Stimulated activated CD4-positive, alpha-beta T cell treated with anti-CD3 and anti-CD28 coated beads, Interleukin-2, amount 100 ng/mL, for 24 hours (primary cell): Measurements from ENCODE around the gene ZBTB2.

Experiments used
- DNase-seq, 2 donors: peaks; one replicate each; pipeline ENCODE4 v3.0.0-alpha.2; 2020

The ZBTB2 gene, protein sequence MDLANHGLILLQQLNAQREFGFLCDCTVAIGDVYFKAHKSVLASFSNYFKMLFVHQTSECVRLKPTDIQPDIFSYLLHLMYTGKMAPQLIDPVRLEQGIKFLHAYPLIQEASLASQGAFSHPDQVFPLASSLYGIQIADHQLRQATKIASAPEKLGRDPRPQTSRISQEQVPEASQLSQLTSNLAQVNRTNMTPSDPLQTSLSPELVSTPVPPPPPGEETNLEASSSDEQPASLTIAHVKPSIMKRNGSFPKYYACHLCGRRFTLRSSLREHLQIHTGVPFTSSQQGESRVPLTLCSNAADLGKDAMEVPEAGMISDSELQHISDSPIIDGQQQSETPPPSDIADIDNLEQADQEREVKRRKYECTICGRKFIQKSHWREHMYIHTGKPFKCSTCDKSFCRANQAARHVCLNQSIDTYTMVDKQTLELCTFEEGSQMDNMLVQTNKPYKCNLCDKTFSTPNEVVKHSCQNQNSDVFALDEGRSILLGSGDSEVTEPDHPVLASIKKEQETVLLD

DNA sequence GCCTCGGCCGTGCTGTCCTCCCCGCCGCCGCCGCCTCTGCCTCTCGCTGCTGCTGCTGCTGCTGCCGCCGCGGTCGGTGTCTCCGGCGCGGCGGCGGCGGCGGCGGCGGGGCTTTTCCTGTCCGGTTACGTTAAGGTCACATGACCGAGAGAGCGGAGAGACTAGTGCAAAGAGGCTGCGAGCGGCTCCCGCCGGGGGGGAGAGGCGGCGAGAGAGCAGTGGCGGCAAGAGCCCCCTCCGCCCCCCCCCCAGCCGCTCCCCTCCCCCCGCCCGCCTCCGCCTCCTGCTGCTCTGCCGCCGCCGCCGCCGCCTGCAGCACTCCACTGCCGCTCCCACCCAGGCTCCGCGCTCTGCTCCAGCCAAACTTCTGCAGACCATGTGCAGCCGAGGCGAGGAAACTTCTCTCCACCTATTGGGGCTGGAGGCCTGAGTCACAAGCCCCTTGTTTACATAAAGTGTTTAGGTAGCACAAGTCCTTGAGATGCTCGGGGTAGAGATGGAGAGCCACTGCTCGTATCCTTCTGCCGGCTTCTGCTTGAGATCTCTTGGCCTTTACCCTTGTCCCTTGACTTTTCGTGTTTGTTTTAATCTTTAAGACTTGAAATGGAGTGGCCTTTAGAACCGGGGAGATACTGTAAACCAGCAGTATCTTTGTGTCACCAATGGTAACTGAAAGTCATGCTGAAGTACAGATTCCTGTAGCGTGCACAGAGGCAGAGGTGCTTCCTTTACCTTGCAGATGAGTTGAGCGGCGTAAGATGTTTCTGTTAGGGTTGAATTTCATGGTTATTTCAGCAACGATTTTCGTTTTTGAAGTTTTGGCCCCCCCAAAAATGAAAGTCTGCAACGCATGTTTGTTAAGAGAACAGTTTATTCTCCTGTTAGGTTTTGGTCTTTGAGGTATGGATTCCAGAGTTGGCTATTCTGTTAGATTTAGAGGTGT, at the start of gene ZBTB2:
Gene ZBTB2, minus strand, starts transcription at position 89 of the 943 bp plus-strand sequence. CDS start 17,922 bp downstream, outside the sequence.
- peak; percentile 62 to 71 for DNase-seq

DNA sequence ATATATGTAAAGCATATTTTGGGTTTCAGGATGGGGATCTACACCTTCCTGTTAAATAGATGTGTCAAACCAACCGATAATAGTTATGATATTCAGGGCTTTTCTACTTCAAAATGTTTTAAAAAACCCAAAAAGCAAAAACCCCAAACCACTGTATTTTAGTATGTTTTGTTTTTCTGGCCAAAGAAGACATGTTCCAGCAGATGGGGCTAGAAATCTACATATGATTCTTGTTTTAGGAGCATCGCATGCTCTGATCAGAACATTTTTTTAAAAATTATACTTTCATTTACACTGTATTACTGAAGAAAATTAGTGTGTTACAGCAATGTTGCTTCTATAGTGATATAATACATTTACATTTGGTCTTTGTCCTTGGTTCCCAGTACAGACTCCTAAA, 49.6 kb upstream of the ZBTB2 start:
- no peak for DNase-seq

DNA sequence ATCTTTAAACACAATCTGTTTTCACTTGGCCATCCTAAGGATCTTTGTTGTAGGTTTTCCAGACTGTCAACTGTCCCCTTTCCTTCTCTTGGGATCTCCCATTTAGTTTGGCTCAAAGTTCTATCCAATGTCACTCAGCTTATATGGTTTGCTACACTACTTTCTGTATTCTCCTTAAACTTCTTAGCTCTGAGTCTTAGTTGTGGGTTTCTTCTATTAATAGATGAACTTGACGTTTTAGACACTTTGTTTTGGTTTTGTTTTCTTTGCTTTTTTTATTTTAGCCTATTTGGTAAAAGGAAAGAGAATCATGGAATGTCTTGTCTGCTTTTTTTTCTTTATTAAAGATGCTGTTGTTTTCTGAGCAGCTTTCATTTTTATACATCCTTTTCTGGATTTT, 49.1 kb upstream of the ZBTB2 start:
- no peak for DNase-seq

DNA sequence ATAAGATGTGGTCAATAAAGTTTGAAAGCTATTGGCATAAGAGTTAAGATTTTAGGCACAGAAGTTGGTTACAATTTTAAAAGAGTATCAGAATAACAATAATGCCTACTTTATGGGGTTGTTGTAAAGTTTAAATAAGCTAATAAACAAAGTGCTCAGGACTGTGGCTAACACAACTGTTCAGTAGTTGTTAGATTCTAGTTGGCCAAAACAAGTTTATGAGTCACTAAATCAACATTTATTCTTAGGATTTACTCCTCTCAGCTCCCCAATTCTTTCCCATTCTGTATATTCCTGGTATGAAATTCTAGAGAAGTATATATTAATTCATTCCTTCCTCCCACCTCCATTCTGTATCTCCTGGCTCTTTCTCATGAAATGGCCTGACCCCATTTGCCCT, 46.0 kb upstream of the ZBTB2 start:
- DNase-seq = no peak

DNA sequence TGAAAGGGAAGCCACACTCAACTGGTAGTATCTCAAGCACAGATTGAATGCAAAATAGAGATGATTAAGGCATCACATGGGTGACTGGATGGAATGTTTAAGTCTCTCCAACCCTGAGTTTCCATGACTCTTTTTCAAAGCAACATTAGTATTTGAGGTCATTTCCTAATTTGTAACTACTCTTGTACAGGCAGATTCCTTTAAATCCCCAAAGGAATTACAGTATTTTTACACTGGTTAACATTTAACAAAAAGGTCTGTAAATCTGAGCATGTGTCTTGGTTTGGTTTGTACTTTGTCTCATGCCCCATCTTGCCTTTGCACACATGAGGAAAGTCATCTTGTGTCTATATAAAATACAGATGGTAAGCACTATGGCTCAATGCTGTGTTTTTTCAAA, 45.4 kb upstream of the ZBTB2 start:
- no peak for DNase-seq

DNA sequence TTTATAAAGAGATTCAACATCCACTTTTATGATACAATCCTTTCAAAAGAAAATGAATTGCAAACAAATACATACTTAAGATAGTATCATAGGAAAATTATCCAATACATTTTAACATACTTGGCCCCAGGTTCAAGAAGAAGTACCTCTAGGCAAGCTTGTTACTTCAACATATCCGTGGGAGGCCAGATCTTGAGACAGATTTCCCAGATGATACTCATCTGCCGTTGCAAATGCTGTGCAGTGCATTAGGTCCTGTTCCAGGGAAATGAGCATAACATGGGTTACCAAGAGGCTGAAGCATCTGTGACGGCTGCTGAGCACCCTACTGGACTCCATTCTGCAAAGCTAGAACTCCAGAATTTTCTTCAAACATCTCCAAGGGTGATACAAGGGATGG, 44.9 kb upstream of the ZBTB2 start:
- no peak for DNase-seq

DNA sequence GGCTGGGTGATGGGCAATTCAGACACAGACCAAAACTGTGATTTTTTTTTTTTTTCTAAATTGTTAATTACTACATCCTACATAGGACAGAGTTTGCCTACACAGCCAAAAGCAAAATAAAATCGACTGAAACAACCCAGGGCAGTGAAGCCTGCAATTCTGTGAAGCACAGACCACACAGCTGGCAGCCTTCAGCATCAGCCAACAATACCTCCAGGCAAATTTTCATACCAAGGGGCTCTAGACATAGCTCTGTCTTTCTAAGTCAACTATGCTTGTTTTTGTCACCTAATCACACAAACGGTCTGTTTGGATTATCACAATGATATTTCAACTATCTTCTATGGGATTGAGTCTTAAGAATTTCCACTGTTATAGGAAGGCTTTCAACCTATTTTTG, 43.0 kb upstream of the ZBTB2 start:
- no peak for DNase-seq

DNA sequence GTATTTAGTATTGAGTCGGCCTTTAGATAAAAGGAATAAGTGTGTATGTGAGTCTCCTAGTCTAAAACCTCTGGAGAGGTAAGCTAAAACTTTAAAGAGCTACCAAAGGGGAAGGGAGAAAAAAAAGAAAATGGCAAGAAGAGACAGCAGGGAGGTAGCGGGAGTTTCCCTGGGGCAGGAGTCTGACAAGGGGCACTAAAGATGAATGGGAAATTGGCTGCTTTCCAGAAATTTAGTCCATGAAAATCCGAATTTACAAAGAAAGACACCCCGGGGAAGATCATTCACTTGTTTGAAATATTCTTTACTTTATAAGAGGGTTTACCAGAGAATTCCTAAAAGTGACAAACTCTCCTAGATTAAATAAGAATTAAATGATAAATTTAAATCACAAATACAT, 41.3 kb upstream of the ZBTB2 start:
- DNase-seq = no peak

DNA sequence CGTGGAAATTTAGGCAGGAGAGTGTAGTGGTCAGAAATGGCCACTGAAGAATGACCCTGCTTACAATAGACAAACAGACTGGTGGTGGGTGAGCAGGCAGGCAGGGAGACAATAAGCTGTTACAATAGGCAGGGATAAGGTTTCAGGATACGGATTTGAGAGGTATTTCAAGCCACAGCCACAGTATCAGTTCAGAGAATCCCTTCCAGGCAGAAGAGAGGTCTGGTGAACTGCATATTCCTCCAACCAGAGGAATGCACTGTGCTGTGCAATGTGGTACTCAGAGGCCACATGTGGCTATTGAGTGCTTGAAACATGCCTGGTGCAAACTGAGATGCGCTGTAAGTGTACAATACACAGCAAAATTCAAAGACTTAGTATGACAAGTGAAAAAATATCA, 40.0 kb upstream of the ZBTB2 start:
- DNase-seq = no peak

DNA sequence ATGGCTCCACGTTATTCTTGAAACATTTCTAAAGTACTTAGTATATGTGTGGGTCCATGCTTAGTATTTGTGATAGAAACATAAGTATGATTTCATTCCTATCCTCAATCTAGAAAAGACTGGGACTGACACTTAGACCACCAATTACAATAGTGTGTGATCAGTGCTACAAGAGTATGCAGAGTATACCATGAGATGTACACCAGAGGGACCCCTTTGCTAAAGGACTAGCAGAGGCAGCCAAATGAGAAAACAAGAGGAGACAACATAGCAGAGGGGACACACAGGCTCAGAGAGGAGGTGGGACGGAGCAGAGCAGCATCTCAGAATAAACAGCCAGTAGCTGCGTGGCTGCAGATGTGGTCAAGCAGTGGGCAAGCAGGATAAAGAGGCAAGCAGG, 39.5 kb upstream of the ZBTB2 start:
- DNase-seq = no peak

DNA sequence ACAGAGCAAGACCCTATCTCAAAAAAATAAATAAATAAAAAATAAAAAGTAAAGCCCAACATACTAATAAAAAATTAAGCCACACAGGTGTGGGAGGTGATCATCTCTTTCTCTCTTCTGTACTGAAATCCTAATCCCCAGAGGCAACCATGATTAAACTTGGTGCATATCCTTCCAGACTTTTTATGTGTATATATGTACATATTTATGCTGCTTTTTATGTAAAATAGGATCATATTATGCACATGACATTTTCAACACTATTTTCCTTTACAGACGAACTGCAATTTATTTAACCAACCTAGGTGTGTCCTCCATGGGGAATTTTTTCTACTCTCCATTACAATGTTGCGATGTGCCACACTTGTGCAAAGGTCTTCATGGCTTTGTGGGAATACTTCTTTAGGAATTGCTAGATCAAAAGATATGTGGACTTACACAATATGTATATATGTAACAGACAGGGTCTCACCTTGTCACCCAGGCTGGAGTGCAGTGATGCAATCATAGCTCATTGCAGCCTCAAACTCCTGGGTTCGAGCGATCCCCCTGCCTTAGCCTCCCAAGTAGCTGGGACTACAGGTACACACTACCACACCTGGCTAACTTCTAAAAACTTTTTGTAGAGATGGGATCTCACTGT, 36.9 kb upstream of the ZBTB2 start:
- DNase-seq = no peak

DNA sequence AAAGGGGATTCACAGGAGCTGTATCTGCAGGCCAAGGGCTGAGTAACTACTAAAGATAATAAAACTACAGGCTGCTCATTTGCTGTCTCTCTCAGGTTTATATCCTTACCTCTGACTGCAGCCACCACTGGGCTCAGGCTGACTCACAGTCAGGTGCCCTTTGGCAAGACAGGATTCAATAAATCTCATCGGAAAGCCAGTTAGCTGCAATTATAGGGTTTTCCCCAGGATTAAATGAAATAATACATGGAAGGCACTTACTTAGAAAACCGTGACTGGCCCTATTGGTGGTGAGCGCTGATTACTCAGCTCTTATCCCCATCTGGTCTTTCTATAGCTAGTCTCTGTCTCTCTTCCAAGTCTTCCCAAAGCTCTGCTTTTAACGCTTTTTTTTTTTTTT, 34.2 kb upstream of the ZBTB2 start:
- DNase-seq = no peak

DNA sequence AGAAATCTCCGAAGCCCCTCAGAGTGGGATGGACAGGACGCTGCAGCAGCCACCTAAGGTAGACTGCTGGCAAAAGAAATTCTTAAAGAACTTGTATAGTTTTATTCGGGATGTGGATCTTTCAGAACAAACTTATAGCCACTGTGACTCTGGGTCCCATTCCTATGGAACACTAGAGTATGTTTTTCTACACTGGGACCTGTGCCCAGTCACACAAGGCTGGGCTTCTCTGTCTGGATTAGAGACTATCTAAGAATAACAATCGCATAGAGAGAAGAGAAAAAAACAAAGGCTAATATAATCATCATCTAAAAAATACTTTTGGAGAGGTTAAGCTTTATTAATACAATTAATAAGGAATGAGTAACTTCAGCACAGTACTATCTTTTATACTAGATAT, 31.6 kb upstream of the ZBTB2 start:
- DNase-seq = no peak

DNA sequence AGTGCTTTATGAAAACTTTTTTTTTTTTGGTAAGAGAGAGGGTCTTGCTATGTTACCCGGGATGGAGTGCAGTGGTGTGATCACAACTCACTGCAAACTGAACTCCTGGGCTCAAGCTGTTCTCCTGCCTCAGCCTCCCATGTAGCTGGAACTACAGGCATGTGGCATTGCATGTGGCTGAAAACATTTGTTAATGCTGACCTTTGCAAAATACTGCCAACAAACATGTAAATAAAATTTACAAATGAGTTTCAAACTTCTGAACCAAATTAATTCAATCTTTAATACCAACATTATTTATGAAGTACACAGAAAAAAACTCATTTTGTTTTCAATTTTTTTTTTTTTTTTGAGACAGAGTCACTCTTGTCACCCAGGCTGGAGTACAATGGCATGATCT, 26.1 kb upstream of the ZBTB2 start:
- no peak for DNase-seq

DNA sequence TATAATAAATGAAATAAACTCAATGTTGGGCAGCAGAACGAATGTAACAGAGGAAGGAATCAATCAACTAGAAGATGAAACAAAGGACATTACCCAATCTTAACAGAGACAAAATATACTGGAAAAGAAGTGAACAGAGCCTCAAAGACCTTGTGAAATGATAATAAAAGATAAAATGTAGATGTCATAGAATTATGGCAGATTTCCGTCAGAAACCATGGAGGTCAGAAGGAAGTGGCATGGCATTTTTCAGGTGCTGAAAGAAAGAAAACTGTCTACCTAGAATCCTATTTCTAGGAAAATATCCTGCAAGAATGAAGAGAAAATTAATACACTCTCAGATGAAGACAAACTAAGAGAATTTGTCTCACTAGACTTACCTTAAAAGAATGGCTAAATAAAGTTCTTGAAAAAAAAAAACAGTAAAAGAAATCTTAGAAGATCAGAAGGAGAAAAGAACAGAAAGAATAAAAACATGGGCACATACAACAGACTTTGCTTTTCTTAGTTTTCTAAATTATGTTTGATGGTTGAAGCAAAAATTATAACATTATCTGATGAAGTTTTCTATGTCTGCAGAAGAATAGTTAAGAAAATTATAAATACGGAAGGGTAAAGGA, 23.4 kb upstream of the ZBTB2 start:
- no peak for DNase-seq

DNA sequence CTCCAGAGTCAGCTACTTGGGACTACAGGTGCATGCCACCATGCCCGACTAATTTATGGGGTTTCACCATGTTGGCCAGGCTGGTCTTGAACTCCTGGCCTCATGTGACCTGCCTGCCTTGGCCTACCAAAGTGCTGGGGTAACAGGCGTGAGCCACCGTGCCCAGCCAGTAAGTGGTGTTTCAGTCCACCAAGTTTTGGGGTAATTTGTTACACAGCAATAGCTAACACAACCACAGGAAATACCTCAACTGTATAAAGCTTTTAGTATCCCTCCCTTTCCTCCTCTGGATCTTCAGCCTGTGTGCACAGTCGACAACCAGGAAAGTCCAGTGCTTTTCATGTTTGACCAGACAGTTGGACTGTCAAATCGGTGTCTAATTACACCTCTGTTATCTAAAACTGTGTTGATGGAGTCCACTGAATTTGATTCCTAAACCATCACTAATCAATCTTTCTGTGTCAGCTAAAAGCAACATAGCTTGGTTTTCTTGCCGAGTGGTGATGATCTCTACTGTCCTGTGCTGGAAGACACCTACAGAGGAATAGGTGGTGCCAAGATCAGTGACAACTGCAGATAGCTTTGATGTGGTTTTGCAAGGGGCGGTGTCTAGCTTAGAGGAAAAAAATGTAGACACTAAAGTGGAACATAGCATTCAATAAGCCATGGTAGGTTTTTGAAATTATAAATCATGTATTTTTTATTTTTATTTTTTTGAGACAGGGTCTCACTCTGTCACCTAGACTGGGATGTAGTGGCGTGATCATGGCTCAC, 22.2 kb upstream of the ZBTB2 start:
- DNase-seq = peak in 1 of 2 donors; percentile 42

DNA sequence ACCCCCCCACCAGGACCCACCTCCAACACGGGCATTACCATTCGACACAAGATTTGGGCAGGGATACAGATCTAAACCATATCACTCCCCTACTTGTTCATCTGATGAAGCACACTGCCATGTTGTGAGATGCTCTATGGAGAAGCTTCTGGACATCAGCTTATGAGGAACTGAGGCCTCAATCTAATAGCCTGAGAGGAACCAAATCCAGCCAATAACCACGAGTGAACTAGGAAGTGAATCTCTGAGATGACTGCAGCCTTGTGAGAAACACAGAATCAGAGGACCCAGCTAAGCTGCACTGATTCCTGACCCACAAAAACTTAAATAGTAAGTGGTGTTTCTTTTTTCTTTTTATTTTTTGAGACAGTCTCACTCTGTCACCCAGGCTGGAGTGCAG, 21.6 kb upstream of the ZBTB2 start:
- DNase-seq = no peak

DNA sequence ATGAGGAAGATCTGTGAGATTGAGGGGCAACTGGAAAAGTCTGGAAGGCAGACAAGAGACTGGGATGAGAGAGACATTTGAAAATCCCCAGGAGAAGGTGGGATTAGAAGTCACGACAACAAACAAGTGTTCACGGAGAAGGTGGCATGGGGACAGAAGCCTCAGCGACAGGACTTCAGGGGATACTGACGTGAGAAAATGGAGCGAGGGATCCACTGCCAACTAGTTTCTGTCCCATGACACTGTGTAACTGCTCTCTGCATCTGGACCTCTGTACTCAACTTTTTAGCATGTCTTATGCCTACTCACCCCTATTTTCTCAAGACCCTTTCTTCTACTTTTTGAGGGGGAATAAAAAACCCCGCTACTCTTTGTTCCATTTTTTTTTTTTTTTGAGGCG, 18.3 kb upstream of the ZBTB2 start:
- DNase-seq = no peak

DNA sequence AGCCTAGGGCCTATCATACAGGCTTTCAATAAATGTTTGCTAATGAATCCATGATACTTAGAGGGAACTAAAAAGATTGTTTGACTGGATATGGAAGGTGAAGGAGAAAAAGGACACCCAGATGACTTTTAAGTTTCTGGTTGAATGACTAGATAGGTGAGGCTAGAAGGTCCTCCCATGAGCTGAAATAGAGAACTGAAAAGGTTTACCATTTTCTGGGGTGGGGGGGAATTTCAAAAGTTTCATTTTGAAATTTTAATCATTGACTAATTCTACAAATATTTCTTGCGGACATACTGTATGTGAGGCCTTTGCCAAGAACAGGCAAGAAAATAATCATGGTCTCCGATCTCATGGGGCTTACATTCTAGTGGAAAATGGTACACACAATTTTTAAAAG, 17.9 kb upstream of the ZBTB2 start:
- DNase-seq = no peak

DNA sequence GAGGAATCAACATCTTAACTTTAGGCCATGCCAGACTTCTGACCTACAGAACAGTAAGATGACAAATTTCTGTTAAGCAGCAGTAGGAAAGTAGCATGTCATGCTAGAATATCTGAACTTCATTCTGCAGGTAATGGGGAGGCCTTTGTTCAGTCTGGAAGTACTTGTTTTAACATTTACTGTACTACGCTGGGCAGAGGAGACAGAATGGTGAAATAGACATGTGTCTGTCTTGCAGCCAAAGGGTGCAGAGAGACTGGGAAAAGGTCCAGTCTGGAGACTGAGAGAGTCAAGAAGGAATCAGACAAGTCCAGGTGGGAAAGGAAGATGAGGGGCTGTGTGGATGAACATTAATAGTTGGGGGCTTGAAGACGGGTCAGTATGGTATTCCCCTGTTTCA, 17.5 kb upstream of the ZBTB2 start:
- DNase-seq = no peak

DNA sequence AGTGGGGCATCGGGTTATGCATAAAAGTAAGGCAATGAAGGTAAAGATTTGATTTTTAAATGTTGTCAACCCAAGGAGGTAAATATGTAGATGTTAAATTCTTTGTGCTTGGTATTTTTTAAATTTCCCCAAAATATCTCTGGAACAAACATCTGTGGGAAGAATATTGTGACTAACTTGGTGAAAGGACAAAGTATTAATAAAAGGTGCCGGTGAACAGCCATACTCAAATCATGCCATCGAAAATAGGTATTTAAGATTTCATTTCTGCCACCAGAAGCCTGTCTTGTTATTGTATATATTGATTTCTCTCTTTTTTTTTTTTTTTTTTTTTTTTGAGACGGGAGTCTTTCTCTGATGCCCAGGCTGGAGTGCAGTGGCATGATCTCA, 12.6 kb upstream of the ZBTB2 start:
- no peak for DNase-seq

DNA sequence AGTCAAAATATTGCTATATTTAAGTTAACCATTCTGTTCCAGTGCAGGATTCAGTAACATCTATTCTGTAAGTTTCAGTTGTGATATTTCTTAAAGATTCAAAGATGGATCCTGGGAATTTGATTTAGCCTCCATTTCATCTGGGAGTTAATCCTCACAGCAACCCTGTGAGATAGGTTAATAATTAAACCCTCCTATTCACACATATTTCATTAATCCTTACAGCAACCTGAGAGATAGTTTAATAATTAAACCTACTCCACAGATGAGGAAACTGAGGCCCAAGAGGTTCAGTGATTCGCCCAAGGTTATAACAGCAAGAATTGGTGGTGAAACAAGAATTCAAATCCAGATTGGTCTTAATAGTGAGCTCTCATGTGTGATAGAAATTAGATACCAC, 10.9 kb upstream of the ZBTB2 start:
- DNase-seq = no peak
